Neural progenitor cell (in vitro differentiated cells): Measurements from ENCODE around the gene ADAMTS18.

Source experiments
- CTCF ChIP-seq: fragments of 200-600 bp; sonication (generic); IDR thresholded peaks from 2 replicates; pipeline ENCODE4 v1.5.1; 2017; ENCODE audit warnings: antibody characterized with exemption, mild to moderate bottlenecking
- EZH2 ChIP-seq: fragments of 200-600 bp; sonication (generic); IDR thresholded peaks from 2 replicates; pipeline ENCODE4 v1.6.1; 2017; ENCODE audit warnings: antibody characterized with exemption, mild to moderate bottlenecking, moderate library complexity

GRCh38 chr16:77468831-77469230, 34.0 kb upstream of the ADAMTS18 start:
- TF ChIP-seq CTCF = no peak
- no peak for TF ChIP-seq EZH2
